ENCODE data around the gene TICRR.

The TICRR gene

DNA sequence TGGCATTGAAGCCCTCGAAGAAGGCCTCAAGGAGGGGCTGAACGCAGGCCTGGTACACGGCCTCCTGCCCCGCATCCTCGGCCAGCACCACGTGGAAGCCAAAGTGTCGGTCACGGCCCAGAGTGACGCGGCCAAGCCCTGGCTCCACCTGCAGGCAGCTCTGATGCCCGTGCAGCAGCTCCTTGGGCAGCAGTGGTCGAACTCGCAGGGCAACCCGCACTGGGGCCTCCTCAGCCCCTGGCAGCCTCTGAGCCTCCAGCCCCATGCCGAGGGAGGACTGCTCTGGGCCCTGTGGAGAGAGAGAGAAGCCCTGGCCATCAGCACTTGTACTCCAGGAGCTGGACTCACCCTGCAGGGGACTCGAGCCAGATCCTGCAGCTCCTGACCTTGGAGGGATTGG is 77.4 kb downstream of the TICRR start:
- TF ChIP-seq, protein P1, sequence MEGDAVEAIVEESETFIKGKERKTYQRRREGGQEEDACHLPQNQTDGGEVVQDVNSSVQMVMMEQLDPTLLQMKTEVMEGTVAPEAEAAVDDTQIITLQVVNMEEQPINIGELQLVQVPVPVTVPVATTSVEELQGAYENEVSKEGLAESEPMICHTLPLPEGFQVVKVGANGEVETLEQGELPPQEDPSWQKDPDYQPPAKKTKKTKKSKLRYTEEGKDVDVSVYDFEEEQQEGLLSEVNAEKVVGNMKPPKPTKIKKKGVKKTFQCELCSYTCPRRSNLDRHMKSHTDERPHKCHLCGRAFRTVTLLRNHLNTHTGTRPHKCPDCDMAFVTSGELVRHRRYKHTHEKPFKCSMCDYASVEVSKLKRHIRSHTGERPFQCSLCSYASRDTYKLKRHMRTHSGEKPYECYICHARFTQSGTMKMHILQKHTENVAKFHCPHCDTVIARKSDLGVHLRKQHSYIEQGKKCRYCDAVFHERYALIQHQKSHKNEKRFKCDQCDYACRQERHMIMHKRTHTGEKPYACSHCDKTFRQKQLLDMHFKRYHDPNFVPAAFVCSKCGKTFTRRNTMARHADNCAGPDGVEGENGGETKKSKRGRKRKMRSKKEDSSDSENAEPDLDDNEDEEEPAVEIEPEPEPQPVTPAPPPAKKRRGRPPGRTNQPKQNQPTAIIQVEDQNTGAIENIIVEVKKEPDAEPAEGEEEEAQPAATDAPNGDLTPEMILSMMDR (IDR thresholded peaks at IDR 0.05; ENCODE audit: borderline replicate concordance, insufficient read depth, low read depth, low read length) = no peak
- no peak overlapping the region for H3K4me3 ChIP-seq (ENCODE audit: low read depth, low read length)

DNA sequence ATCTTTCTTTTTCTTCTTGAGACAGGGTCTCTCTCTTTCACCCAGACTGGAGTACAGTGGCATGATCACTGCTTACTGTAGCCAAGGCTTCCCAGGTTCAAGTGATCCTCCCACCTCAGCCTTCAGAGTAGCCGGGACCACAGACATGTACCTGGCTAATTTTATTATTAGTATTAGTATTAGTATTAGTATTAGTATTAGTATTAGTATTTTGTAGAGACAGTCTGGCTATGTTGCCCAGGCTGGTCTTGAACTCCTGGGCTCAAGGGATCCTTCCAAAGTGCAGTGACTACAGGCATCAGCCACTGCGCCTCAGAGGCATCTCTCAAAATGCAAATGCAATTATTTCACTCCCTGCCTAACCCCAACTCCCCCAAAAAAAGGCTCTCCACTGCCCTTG is 78.3 kb downstream of the TICRR start:
- TF ChIP-seq, protein P1 (IDR thresholded peaks at IDR 0.05; ENCODE audit: borderline replicate concordance, insufficient read depth, low read depth, low read length) = no peak
- H3K4me3 ChIP-seq (ENCODE audit: low read depth, low read length) = no peak overlapping the region

DNA sequence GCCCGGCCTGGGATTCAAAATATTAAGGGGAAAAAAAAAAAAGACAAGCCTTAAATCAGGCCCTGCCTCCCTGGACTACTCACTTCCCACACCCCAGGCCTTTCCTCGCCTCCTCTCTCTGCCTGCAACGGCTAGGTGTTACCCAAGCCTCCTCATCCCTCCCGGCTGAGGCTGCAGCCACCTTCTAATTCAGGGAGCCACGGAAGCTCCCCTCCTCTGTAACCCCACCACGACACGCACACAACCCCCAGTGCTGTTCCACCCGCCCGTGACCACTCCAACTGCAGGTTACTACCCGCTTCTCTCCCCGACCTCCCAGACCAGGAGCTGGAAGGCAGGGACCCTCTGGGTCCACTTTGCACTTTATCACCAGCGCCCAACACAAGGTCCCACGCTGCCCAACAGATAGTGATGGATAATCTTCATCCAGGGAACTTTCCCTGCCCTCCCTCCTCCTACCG is 79.1 kb downstream of the TICRR start:
- TF ChIP-seq, protein P1 (IDR thresholded peaks at IDR 0.05; ENCODE audit: borderline replicate concordance, insufficient read depth, low read depth, low read length) = no peak
- H3K4me3 ChIP-seq (ENCODE audit: low read depth, low read length) = no peak overlapping the region

DNA sequence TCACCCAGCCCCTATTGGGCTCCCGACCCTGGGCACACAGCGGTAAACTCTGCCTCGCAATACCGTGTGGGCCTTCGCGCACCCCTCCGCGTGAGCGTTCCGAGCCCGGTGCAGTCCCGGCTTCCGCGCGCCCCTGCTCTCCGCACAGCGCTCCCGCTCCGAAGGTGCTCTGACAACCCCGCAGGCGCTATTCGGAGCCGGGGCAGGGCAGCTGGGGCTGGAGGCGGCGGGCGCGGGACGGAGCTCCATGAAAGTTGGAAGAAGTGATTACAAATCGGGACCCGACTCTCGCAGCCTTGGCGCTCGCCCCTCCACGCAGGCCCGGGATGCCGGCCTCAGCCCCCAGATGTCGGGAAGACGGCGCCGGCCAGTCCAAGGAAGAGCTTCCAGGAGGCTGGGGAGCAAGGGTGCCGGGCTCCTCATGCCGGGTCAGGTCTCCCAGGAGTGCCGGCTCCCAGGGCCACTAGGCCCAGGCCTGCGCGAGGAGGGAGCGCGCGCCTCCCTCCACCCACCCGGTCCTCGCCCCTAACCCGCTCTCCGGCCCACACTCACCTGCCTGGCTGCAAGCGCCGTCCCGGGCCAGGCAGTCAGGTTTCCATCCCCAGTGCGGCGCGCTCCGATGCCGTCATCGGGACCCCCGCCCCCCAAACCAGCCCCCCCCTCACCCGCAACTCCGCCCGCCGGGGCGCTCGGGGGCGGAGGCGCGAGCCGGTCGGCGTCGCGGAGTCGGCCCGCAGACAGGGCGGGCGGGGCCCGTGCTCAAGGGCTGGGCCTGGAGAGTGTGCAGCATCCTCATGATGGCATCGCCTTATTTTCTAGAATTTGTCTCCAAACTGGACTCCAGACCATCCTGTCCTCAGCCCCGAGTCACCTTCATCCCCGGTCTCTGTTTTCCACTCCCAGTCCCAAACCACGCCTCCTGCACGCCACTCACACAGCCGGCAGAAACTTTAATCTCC is 79.9 kb downstream of the TICRR start, which contains the start of gene KIF7:
Gene KIF7 (minus strand): TSS at position 621 of the 959 bp plus-strand sequence. CDS start 2,537 bp downstream, outside the sequence.
- H3K4me3 ChIP-seq (ENCODE audit: low read depth, low read length) = peak within 1 kb of the TSS; percentile 10
- TF ChIP-seq, protein P1 (IDR thresholded peaks at IDR 0.05; ENCODE audit: borderline replicate concordance, insufficient read depth, low read depth, low read length) = no peak

DNA sequence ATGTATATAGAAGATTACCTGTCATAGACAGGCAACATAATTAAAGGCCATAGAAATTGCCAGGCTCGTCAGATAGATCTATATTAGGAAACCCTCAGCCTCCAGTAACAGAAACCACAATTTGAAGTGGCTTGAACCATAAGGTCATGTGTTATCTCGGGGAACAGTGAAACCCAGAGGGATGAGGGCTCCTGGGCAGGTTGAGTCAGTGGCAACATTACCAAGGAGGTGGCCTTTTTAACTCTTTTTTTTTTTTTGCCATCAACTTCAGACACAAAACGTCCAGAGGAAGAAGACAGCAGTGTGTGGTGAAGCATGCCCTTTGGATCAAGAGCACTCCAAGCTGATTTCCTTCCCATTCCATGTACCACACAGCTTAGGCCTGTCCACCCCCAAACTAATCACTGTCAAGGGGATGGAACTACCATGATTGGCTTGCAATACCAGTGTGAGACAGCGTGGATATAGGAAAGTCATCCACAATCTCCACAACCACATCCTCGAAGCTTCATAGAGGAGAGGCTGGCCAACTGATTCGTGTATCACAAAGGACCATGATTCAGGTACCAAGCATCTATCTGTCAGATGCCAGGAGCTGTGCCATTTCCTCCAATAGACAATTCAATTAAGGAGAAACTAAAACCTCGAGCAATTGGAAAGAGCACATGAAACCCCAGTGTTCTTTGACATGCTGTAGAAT is 81.0 kb downstream of the TICRR start:
- TF ChIP-seq, protein P1 (IDR thresholded peaks at IDR 0.05; ENCODE audit: borderline replicate concordance, insufficient read depth, low read depth, low read length) = no peak

DNA sequence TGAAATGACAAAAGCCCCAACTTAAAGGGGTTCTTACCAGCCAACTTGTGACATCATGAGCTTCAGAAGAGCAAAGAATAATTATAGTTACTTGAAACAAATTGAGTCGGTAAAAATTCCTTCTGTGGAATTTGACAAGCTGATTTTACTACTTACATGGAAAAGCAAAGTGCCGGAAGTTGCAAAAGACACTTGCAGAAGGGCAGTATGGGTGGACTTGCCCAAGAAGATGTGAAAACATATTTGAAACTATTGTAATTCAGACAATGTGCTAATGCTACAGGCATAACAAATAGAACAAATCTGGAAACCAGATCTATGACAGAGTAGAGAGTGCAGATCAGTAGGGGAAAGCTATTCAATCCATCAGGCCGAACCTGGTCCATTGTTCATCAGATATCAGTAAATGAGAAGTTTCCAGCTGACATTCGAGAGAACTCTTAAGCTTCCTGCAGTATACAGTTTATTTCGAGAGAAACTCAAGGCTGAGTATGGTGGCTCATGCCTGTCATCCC is 82.5 kb downstream of the TICRR start:
- TF ChIP-seq, protein P1 (IDR thresholded peaks at IDR 0.05; ENCODE audit: borderline replicate concordance, insufficient read depth, low read depth, low read length) = no peak
- H3K4me3 ChIP-seq (ENCODE audit: low read depth, low read length) = no peak overlapping the region

More for the DNA sequence above, 81.0 kb downstream of the TICRR start:
- H3K4me3 ChIP-seq (ENCODE audit: low read depth, low read length) = no peak overlapping the region

All from GM12875 (cell line).